Jurkat, Clone E6-1 (cell line): Measurements from ENCODE around the gene FUT8.

ENCODE experiments used
- DNase-seq: peaks from one replicate; pipeline ENCODE4 v3.0.0-alpha.2; 2011; ENCODE audit warnings: low read depth, low spot score
- H3K4me3 ChIP-seq: 2 replicates; pipeline ENCODE4 v1.5.1; 2011; ENCODE audit warnings: mild to moderate bottlenecking, low read length, control low read depth, moderate library complexity

The FUT8 gene

GRCh38 chr14:65776193-65776852 lies 363.8 kb downstream of the FUT8 start:
- H3K4me3 ChIP-seq: no peak overlapping the region
- DNase-seq: no peak

DNA sequence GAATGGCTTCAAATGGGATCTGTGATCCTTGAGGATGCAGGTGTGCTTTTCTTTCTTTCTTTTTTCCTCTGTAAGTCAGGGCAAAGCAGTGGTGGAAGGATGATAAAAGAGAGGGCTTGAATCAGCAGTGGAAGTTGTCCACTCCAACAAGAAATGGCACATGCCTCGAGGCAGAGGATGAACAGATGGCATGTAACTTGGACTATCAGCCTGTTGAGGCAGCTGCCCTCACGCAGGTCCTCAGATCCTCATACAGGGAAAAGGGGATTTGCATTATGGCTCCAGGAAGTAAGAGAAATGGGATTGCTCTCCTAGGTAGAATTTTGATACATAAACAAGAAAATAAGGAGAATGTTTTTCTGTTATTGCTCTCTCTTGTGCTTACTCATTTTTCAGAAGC lies 368.0 kb downstream of the FUT8 start:
- DNase-seq: no peak

DNA sequence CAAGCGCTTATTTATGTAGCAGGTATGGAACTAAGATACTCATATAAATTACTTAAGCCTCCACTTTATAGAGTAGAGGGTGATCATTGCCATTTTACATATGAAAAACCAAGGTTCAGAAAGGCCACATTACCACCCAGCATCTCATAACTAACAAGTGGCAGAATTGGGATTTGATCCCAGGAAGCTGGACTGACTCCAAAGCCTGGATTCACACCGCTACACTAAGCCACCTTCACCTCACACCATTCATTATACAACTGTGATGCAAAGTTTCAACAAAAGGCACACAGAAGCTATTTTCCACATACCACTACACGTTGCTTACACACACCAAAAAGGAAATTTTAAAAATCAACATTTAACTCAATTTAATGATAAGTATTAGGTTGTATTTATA lies 370.6 kb downstream of the FUT8 start:
- H3K4me3 ChIP-seq: no peak overlapping the region

More for the DNA sequence above, 368.0 kb downstream of the FUT8 start:
- H3K4me3 ChIP-seq: no peak overlapping the region

DNA sequence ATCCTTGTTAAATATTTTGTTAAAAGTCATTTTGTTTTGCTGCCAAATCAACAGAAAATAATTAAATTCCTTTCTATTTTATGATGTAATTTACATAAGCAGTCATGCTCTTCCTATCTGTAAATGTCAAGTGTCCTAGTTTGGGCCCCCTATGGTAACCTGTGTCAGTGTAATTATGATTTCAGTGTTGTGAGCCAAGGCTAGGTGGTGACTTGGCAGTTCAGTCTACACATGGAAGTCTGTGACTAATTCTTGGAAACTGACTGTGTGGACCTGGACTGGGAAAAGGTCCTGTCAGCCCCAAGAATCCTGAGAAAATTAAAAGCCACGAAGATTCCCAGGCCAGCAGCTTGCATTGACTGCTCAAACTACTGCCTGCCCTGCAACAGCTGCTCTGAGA lies 371.0 kb downstream of the FUT8 start:
- DNase-seq: no peak
- no peak overlapping the region for H3K4me3 ChIP-seq

More for the DNA sequence above, 370.6 kb downstream of the FUT8 start:
- no peak for DNase-seq

DNA sequence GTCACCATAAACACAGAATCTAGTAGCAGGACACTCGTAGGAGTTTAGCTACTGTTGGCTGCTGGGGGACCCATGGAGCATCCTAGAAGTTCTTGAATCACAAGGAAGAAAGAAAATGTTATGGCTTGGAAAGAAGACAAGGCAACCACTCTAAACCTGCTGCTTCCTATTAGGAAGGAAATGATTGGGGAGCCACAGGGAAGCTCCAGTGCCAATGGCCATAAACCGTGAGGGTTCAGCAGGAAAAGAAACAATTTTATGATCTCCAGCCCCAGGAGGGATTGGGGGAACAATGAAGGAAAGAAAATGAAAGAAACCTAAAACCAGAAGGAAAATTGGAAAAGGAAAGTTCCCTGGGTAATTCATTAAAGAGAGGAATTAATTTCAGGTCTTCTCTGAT lies 372.0 kb downstream of the FUT8 start:
- H3K4me3 ChIP-seq: no peak overlapping the region
- DNase-seq: no peak

- H3K4me3 ChIP-seq: no peak overlapping the region
- no peak for DNase-seq
These were observed 374.9 kb downstream of the FUT8 start for GRCh38 chr14:65787461-65787860.

GRCh38 chr14:65788876-65789275 lies 376.3 kb downstream of the FUT8 start:
- H3K4me3 ChIP-seq: no peak overlapping the region
- no peak for DNase-seq

- no peak for DNase-seq
- no peak overlapping the region for H3K4me3 ChIP-seq
These were observed 376.8 kb downstream of the FUT8 start for GRCh38 chr14:65789363-65789762.

DNA sequence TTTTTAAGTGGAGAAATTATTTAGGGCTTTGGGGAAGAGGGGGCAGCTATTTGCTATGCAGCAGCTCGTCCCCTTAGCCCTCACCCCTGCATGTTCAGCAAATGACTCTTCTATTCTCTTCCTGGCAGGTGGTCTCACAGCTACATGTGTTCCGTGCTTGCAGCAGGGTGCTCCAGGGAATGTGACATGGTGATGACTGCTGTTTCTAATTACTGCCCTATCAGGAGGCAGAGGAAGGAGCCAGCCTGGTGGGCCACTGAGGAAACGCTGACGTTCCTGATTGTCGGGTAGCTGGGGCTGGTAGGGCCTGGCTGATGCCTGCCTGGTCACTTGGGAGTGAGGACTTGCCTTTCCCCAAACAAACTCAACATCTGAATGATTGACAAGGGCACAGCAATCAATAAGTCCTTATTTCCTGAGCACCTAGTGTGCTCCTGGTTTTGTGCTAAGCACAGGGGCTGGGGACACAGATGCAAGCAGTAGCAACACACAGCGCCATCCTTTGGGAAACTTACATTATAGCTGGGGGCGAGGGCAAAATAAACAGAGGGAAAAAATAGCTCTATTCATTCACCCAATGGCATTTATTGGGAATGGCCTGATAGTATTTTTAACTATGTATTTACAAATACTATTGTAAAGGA lies 377.8 kb downstream of the FUT8 start:
- H3K4me3 ChIP-seq: no peak overlapping the region
- no peak for DNase-seq

GRCh38 chr14:65791191-65791981 lies 378.9 kb downstream of the FUT8 start:
- H3K4me3 ChIP-seq: no peak overlapping the region
- DNase-seq: peak; percentile 51

DNA sequence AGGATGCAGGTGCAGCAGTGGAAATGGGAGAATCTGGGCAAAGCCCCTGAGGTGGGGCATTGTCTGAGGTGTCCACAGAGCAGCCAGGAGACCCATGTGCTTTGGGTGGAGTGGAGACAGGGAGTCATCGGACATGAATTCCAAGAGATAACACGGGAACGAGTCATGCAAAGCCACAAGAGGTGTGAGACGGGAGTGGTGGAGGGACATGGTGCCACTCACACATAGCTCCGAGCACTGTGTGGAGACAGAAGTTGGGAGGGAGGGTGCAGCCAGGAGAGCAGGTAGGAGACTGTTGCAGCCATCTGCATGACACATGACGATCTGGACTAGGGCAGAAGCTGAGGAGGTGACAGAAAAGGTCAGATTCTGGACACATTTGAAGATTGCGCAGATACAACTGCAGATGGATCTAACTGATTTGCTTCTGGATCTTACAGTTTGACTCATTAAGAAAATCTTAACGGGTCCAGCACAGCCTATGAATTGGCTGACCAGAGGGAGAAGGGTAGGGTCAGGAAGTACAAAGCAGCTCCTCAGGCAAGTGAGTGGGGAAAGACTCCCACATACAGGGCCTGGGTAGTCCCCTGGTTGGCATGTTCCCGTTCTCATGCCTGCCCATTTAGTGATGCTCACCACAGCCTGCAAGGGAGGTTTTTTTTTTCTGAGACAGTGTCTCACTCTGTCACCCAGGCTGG lies 379.8 kb downstream of the FUT8 start:
- DNase-seq: no peak
- no peak overlapping the region for H3K4me3 ChIP-seq
